IMR-90 (cell line): ENCODE data around the gene GKAP1. TPM values are rescaled to one million over a fixed set of nuclear protein-coding genes. Genes with fewer than 3 reads are reported as not detected.

Experiments
- ATAC-seq: fragments of 200-7000 bp; cut with Tn5 transposase; 2 replicates; pipeline ENCODE4 v1.9.1; 2020; ENCODE audit warnings: low read depth, mild to moderate bottlenecking, moderate library complexity
- BruUV-seq: library from RNA; stranded (reverse); fragments of 400-500 nt; replicated peaks from 2 replicates; lab custom pipeline; 2021; lab: Mats Ljungman, UMichigan
- CTCF ChIA-PET: fragments of 300-600 bp; formaldehyde crosslinking; extraction: SDS; loops from one replicate; lab custom pipeline; 2021; ENCODE audit warnings: antibody characterized with exemption; lab: Yijun Ruan, JAX
- POLR2A ChIA-PET: fragments of 300-600 bp; sonication (Branson Sonifier 250); formaldehyde crosslinking; loops from one replicate; lab custom pipeline; 2022; ENCODE audit warnings: antibody characterized with exemption; ENCODE audit not compliant: unreplicated experiment; lab: Charles Lee
- DNase-seq: peaks from one replicate; pipeline ENCODE4 v3.0.0; 2013
- H2AFZ ChIP-seq: replicated peaks from 2 replicates; pipeline ENCODE3; 2013; ENCODE audit warnings: low read length, mild to moderate bottlenecking; ENCODE audit not compliant: poor library complexity
- H2AK5ac ChIP-seq: 2 replicates; pipeline ENCODE4 v1.6.1; 2013; ENCODE audit warnings: low read depth, low read length, inconsistent platforms
- H2AK9ac ChIP-seq: replicated peaks from 2 replicates; pipeline ENCODE3; 2013; ENCODE audit warnings: mild to moderate bottlenecking, low read depth, low read length, moderate library complexity; ENCODE audit not compliant: poor library complexity
- H2BK120ac ChIP-seq: 2 replicates; pipeline ENCODE4 v1.6.1; 2013; ENCODE audit warnings: low read depth, low read length, inconsistent platforms
- H2BK15ac ChIP-seq: 3 replicates; pipeline ENCODE4 v1.6.1; 2013; ENCODE audit warnings: low read depth, low read length, inconsistent platforms
- H2BK20ac ChIP-seq: 2 replicates; pipeline ENCODE4 v1.6.1; 2013; ENCODE audit warnings: low read depth, mild to moderate bottlenecking, inconsistent platforms, low read length, moderate library complexity
- H2BK5ac ChIP-seq: 2 replicates; pipeline ENCODE4 v1.6.1; 2013; ENCODE audit warnings: mild to moderate bottlenecking, low read depth, low read length, inconsistent platforms; ENCODE audit not compliant: poor library complexity, severe bottlenecking
- H3K14ac ChIP-seq: replicated peaks from 2 replicates; pipeline ENCODE4 v1.6.1; 2013; ENCODE audit warnings: low read depth, low read length, inconsistent platforms
- H3K18ac ChIP-seq: 2 replicates; pipeline ENCODE4 v1.6.1; 2013; ENCODE audit warnings: low read depth, low read length, control low read depth
- H3K23ac ChIP-seq: 2 replicates; pipeline ENCODE4 v1.6.1; 2013; ENCODE audit warnings: low read depth, low read length, inconsistent platforms
- H3K27ac ChIP-seq: 2 replicates; pipeline ENCODE4 v1.5.1; 2013; ENCODE audit warnings: mild to moderate bottlenecking, control low read depth, low read length; ENCODE audit not compliant: insufficient read depth
- H3K27me3 ChIP-seq: 2 replicates; pipeline ENCODE4 v1.6.1; 2013; ENCODE audit warnings: low read length; ENCODE audit not compliant: control insufficient read depth, insufficient read depth
- H3K36me3 ChIP-seq: 2 replicates; pipeline ENCODE4 v1.6.1; 2013; ENCODE audit warnings: low read length, mixed read lengths; ENCODE audit not compliant: control insufficient read depth, insufficient read depth
- H3K4ac ChIP-seq: 2 replicates; pipeline ENCODE4 v1.6.1; 2013; ENCODE audit warnings: low read depth, low read length, inconsistent platforms
- H3K4me1 ChIP-seq: 2 replicates; pipeline ENCODE4 v1.6.1; 2013; ENCODE audit warnings: low read length, mixed read lengths; ENCODE audit not compliant: control insufficient read depth, insufficient read depth
- H3K4me2 ChIP-seq: 2 replicates; pipeline ENCODE4 v1.6.1; 2013; ENCODE audit warnings: low read depth, mild to moderate bottlenecking, control low read depth, low read length, moderate library complexity
- H3K4me3 ChIP-seq: 2 replicates; pipeline ENCODE4 v1.5.1; 2013; ENCODE audit warnings: low read depth, mild to moderate bottlenecking, control low read depth, low read length, moderate library complexity; ENCODE audit not compliant: insufficient read depth
- H3K56ac ChIP-seq: 2 replicates; pipeline ENCODE4 v1.6.1; 2013; ENCODE audit warnings: low read length, inconsistent platforms; ENCODE audit not compliant: insufficient read depth; ENCODE audit errors: extremely low read depth
- H3K79me1 ChIP-seq, 2 experiments: 2 replicates each; pipeline ENCODE4 v1.6.1; 2013; ENCODE audit warnings: low read length in 2 of 2, inconsistent platforms in 1 of 2, low read depth in 1 of 2
- H3K9ac ChIP-seq: 2 replicates; pipeline ENCODE4 v1.6.1; 2013; ENCODE audit warnings: low read depth, low read length, control low read depth
- H3K9me1 ChIP-seq: 2 replicates; pipeline ENCODE4 v1.6.1; 2013; ENCODE audit warnings: low read length, inconsistent platforms; ENCODE audit not compliant: insufficient read depth
- H3K9me3 ChIP-seq: 2 replicates; pipeline ENCODE4 v1.6.1; 2013; ENCODE audit warnings: low read length; ENCODE audit not compliant: control insufficient read depth, insufficient read depth
- H4K20me1 ChIP-seq: 2 replicates; pipeline ENCODE4 v1.6.1; 2013; ENCODE audit warnings: low read length, inconsistent platforms; ENCODE audit not compliant: insufficient read depth
- H4K5ac ChIP-seq: 2 replicates; pipeline ENCODE4 v1.6.1; 2013; ENCODE audit warnings: mild to moderate bottlenecking, low read depth, low read length, control low read depth
- H4K8ac ChIP-seq, 2 experiments: 2 replicates each; pipeline ENCODE4 v1.6.1; 2013; ENCODE audit warnings: low read depth in 2 of 2, low read length in 2 of 2, control low read depth in 1 of 2, inconsistent platforms in 1 of 2
- H4K91ac ChIP-seq: 2 replicates; pipeline ENCODE4 v1.6.1; 2013; ENCODE audit warnings: low read depth, low read length, inconsistent platforms; ENCODE audit not compliant: insufficient read depth
- ELK1 ChIP-seq: fragments of 150-350 bp; IDR thresholded peaks from 2 replicates; pipeline ENCODE4 v1.6.1; 2016; ENCODE audit warnings: low read depth, mild to moderate bottlenecking, low read length, moderate library complexity, borderline replicate concordance
- FOS ChIP-seq: fragments of 150-350 bp; IDR thresholded peaks from 2 replicates; pipeline ENCODE4 v1.6.1; 2016; ENCODE audit warnings: low read depth, low read length
- NFE2L2 ChIP-seq: fragments of 150-350 bp; IDR thresholded peaks from 2 replicates; pipeline ENCODE4 v1.6.1; 2016; ENCODE audit warnings: low read depth, mild to moderate bottlenecking, low read length
- RFX5 ChIP-seq: IDR thresholded peaks from 2 replicates; pipeline ENCODE4 v1.8.0; 2012; ENCODE audit warnings: low read depth, mild to moderate bottlenecking, low read length, moderate library complexity
- USF2 ChIP-seq: fragments of 150-350 bp; IDR thresholded peaks from 2 replicates; pipeline ENCODE4 v1.6.1; 2017; ENCODE audit warnings: mild to moderate bottlenecking, antibody characterized with exemption, low read length, low read depth
- dilution Hi-C: fragments of 300-500 bp; cut with HindIII; formaldehyde crosslinking; loops from one replicate; pipeline ENCODE4 v1.14.3; 2018; ENCODE audit warnings: low sequenced_read_pairs; ENCODE audit not compliant: unreplicated experiment
- in situ Hi-C: fragments of 300-500 bp; cut with MboI; formaldehyde crosslinking; loops from 3 replicates; pipeline ENCODE4 v1.14.3; 2019; ENCODE audit warnings: low sequenced_read_pairs, inconsistent platforms, mixed read lengths
- intact Hi-C: fragments of 100-400 bp; cut with micrococcal nuclease; formaldehyde crosslinking; loops from 2 replicates; pipeline ENCODE4 v1.10.0; 2022
- polyA plus RNA-seq, 3 experiments: library from polyadenylated mRNA; depleted of rRNA; stranded (reverse); fragments of >200 nt; gene quantifications; 2 replicates each; pipeline ENCODE4 v1.2.3, GENCODE V29; 2012; ENCODE audit warnings: low replicate concordance in 1 of 3
- total RNA-seq: library from RNA; depleted of rRNA; stranded (reverse); fragments of >200 nt; gene quantifications from 2 replicates; pipeline ENCODE4 v1.2.3, GENCODE V29; 2012

GKAP1 gene
- total and polyA plus RNA-seq, 2 of the 4 experiments (the other 2 are of a cell fraction), result 0.18 to 1.4 TPM

GRCh38 chr9:83754383-83754977, 63.1 kb downstream of the GKAP1 start:
- no TSS peak for BruUV-seq
- Histone ChIP-seq H2AFZ (no peak overlapping the region), H3K56ac (no peak overlapping the region), H4K20me1 (no peaks in the 10 kb centered on the region), H3K4me2 (no peak overlapping the region), H3K23ac (no peak overlapping the region), H3K27ac (no peak overlapping the region), H3K4me1 (no peaks in the 10 kb centered on the region), H2BK120ac (no peak overlapping the region), H2BK20ac (no peak overlapping the region), H3K36me3 (no peaks in the 10 kb centered on the region), H4K5ac (no peak overlapping the region), H3K18ac (no peak overlapping the region), H3K9me3 (no peaks in the 10 kb centered on the region), H3K9ac (no peak overlapping the region), H3K4ac (no peak overlapping the region), H4K91ac (no peak overlapping the region), H2BK15ac (no peak overlapping the region), H2AK9ac (no peak overlapping the region), H3K27me3 (no peaks in the 10 kb centered on the region), H2AK5ac (no peak overlapping the region), H3K14ac (no peak overlapping the region), H3K9me1 (no peaks in the 10 kb centered on the region), H4K8ac (no peak overlapping the region), H3K79me1 (no peaks in the 10 kb centered on the region), H3K4me3 (no peak overlapping the region), H2BK5ac (no peak overlapping the region)
- ChIA-PET POLR2A (no interaction called here), CTCF (interaction anchor here (0.5 kb wide), 1 partner anchor 757 kb away, joined by 3 read pairs; no protein-coding TSS in a partner anchor)
- no peak for ATAC-seq
- TF ChIP-seq ELK1 (no peak), USF2 (no peak), RFX5 (no peak), FOS (no peak), NFE2L2 (no peak)
- DNase-seq, result no peak
- dilution Hi-C loops (no loop called here), in situ Hi-C loops (no loop called here), intact Hi-C loops (no loop called here)
